Stimulated activated CD8-positive, alpha-beta memory T cell treated with anti-CD3 and anti-CD28 coated beads, Interleukin-4, amount 100 ng/mL, for 24 hours (primary cell): ENCODE results near the gene SEC61A1.

Experiments
- DNase-seq: peaks from one replicate; pipeline ENCODE4 v3.0.0-alpha.2; 2020; ENCODE audit warnings: low read depth

SEC61A1 gene

GRCh38 chr3:128113817-128114794 lies 61.9 kb downstream of the SEC61A1 start:
- DNase-seq = no peak
